HepG2 (cell line): ENCODE results near the gene ADI1. TPM values are rescaled to one million over a fixed set of nuclear protein-coding genes. Genes with fewer than 3 reads are reported as not detected.

Source experiments
- ATAC-seq: fragments of 200-7000 bp; cut with Tn5 transposase; 3 replicates; pipeline ENCODE4 v1.9.1; 2020; ENCODE audit warnings: mild to moderate bottlenecking, moderate library complexity
- BruUV-seq: library from RNA; stranded (reverse); fragments of 400-500 nt; replicated peaks from 2 replicates; lab custom pipeline; 2021; lab: Mats Ljungman, UMichigan
- CTCF ChIA-PET: fragments of 300-600 bp; formaldehyde crosslinking; extraction: SDS; loops from one replicate; lab custom pipeline; 2021; ENCODE audit warnings: low total read pairs, inconsistent platforms, low intra/inter-chr PET ratio; lab: Yijun Ruan, JAX
- POLR2A ChIA-PET: fragments of 350-600 bp; sonication (Branson Sonifier 250); formaldehyde crosslinking; loops from one replicate; lab custom pipeline; 2020; ENCODE audit warnings: antibody characterized with exemption, inconsistent platforms; lab: Yijun Ruan, JAX
- DNase-seq: peaks from one replicate; pipeline ENCODE4 v3.0.0-alpha.2; 2015; ENCODE audit warnings: low spot score
- FAIRE-seq: peaks from 3 replicates; lab custom pipeline; 2011; peaks lifted over from hg19 to GRCh38; lab: Jason Lieb, UNC
- H2AFZ ChIP-seq: one replicate; pipeline ENCODE4 v1.6.1; 2011; ENCODE audit warnings: low read length, inconsistent platforms
- H3K27ac ChIP-seq: fragments of 300-600 bp; 3 replicates; pipeline ENCODE4 v1.8.0; 2011; ENCODE audit warnings: mixed run types, mild to moderate bottlenecking, mixed read lengths, low read length, inconsistent platforms; ENCODE audit not compliant: insufficient read depth; ENCODE audit errors: extremely low read length
- H3K27me3 ChIP-seq, 2 experiments: fragments of 200-600 bp in 1 of 2; 2 replicates in 1 of 2; 3 replicates in 1 of 2; pipeline versions ENCODE4 v1.6.0 to v1.8.0; 2011; ENCODE audit warnings: low read length in 2 of 2, mild to moderate bottlenecking in 2 of 2, moderate library complexity in 2 of 2, inconsistent platforms in 1 of 2; ENCODE audit not compliant: insufficient read depth in 2 of 2, control insufficient read depth in 1 of 2
- H3K36me3 ChIP-seq, 2 experiments: fragments of 200-600 bp in 1 of 2; replicated peaks in 1 of 2; 2 replicates in 1 of 2; 3 replicates in 1 of 2; pipeline versions ENCODE4 v1.5.1 to v1.8.0; 2011; ENCODE audit warnings: low read length in 2 of 2, inconsistent platforms in 1 of 2; ENCODE audit not compliant: insufficient read depth in 2 of 2, control insufficient read depth in 1 of 2
- H3K4me1 ChIP-seq: 2 replicates; pipeline ENCODE4 v1.5.1; 2012; ENCODE audit warnings: low read length, inconsistent platforms; ENCODE audit not compliant: insufficient read depth
- H3K4me2 ChIP-seq: 2 replicates; pipeline ENCODE4 v1.6.0; 2011; ENCODE audit warnings: low read depth, low read length, inconsistent platforms
- H3K4me3 ChIP-seq, 3 experiments: fragments of 200-600 bp in 1 of 3; sonication (generic), shearing (Covaris generic) in 1 of 3; replicated peaks in 1 of 3; 2 replicates each; pipeline ENCODE4 v1.5.1; 2011 to 2016; ENCODE audit warnings: low read length in 3 of 3, inconsistent platforms in 2 of 3, low read depth in 2 of 3, mild to moderate bottlenecking in 2 of 3, control low read depth in 1 of 3, mixed read lengths in 1 of 3; ENCODE audit not compliant: insufficient read depth in 1 of 3
- H3K79me2 ChIP-seq: one replicate; pipeline ENCODE4 v1.6.1; 2011; ENCODE audit warnings: low read length, inconsistent platforms; ENCODE audit not compliant: insufficient read depth
- H3K9ac ChIP-seq: 2 replicates; pipeline ENCODE4 v1.6.0; 2011; ENCODE audit warnings: mild to moderate bottlenecking, low read depth, low read length, inconsistent platforms; ENCODE audit not compliant: insufficient read depth
- H3K9me3 ChIP-seq: 2 replicates; pipeline ENCODE4 v1.5.1; 2012; ENCODE audit warnings: mild to moderate bottlenecking, low read length
- H4K20me1 ChIP-seq: 2 replicates; pipeline ENCODE4 v1.6.0; 2011; ENCODE audit warnings: inconsistent platforms, mild to moderate bottlenecking, low read length, moderate library complexity; ENCODE audit not compliant: insufficient read depth
- CCDC6 ChIP-seq: sonication (generic); formaldehyde crosslinking; IDR thresholded peaks from 2 replicates; pipeline ENCODE4 v1.8.1; 2022; ENCODE audit warnings: mild to moderate bottlenecking, missing genetic modification reagents, moderate library complexity
- RELA ChIP-seq: sonication (generic); formaldehyde crosslinking; IDR thresholded peaks from 2 replicates; pipeline ENCODE4 v1.4.0; 2020; ENCODE audit warnings: missing genetic modification reagents
- ZNF329 ChIP-seq: sonication (generic); formaldehyde crosslinking; IDR thresholded peaks from 2 replicates; pipeline ENCODE4 v1.9.0; 2021; ENCODE audit warnings: low read depth, mild to moderate bottlenecking, missing genetic modification reagents
- ZNF441 ChIP-seq: sonication (generic); formaldehyde crosslinking; IDR thresholded peaks from 2 replicates; pipeline ENCODE4 v1.7.0; 2021; ENCODE audit warnings: missing genetic modification reagents, borderline replicate concordance
- WGBS: methylation state at CpG from one replicate; pipeline ENCODE4 v1.1.6; 2017; ENCODE audit warnings: low lambda C conversion rate; 5-methylcytosine and 5-hydroxymethylcytosine counted together
- in situ Hi-C: cut with HindIII; loops from 2 replicates; pipeline ENCODE4 v1.10.0; 2017; ENCODE audit warnings: low pct_unique_long_range_greater_than_20kb; ENCODE audit not compliant: extremely low pct_ligation_motif_present
- intact Hi-C: fragments of 100-400 bp; cut with micrococcal nuclease; formaldehyde crosslinking; loops from one replicate; pipeline ENCODE4 v1.10.0; 2022; ENCODE audit not compliant: unreplicated experiment
- polyA plus RNA-seq, 8 experiments: library from polyadenylated mRNA; depleted of rRNA in 3 of 8; stranded (reverse) in 7 of 8; unstranded in 1 of 8; fragments of >200 nt; fragmentation: Illumina TruSeq in 4 of 8; extraction: Trizol in 4 of 8; gene quantifications; 2 replicates each; pipeline versions ENCODE4 v1.2.1 to v1.2.3, GENCODE V29; 2011 to 2016; ENCODE audit warnings: low read depth in 4 of 8, missing spikeins in 1 of 8, mixed read lengths in 1 of 8; ENCODE audit not compliant: insufficient read depth in 1 of 8
- total RNA-seq, 5 experiments: library from RNA; depleted of rRNA; stranded (reverse); fragments of >200 nt; fragmentation: Illumina TruSeq; extraction: Trizol; gene quantifications; 2 replicates each; pipeline ENCODE4 v1.2.3, GENCODE V29; 2016; ENCODE audit warnings: low read depth in 1 of 5
- TF ChIP-seq, protein P1 (sequence below): IDR thresholded peaks from 2 replicates; pipeline ENCODE4 v1.6.1; 2018; ENCODE audit warnings: missing genetic modification reagents
- TF ChIP-seq, protein P2 (sequence below): sonication (generic); formaldehyde crosslinking; IDR thresholded peaks from 2 replicates; pipeline ENCODE4 v1.8.0; 2022; ENCODE audit warnings: low read depth, missing genetic modification reagents

Gene ADI1
- total and polyA plus RNA-seq, 2 of the 13 experiments (the other 11 are each of a cell fraction or from before 2014, with no cell fraction given), result 28.7 to 123 TPM

DNA sequence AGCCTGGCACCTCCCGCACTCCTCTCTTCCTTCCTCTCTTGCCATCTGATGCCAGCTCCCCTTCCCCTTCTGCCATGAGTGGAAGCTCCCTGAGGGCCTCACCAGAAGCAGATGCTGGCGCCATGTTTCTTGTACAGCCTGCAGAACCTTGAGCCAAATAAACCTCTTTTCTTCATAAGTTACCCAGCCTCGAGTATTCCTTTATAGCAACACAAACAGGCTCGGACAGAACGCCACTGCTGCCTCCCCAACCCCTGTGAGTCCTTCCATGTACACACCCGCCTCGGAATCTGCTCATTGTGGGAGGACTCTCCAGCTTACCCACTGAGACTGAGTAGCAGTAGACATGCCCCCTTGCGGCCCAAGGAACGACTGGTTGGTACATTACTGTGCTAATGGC lies 47.5 kb upstream of the ADI1 start:
- Histone ChIP-seq H3K27me3 (no peaks in the 10 kb centered on the region), H3K27ac (no peak overlapping the region)
- no peak for DNase-seq
- 93% methylated on average over 9 of the region's 9 CpGs for WGBS
- no TSS peak for BruUV-seq
- no peak for TF ChIP-seq RELA (CRISPR knock-in tag)
- TF ChIP-seq, protein P1, sequence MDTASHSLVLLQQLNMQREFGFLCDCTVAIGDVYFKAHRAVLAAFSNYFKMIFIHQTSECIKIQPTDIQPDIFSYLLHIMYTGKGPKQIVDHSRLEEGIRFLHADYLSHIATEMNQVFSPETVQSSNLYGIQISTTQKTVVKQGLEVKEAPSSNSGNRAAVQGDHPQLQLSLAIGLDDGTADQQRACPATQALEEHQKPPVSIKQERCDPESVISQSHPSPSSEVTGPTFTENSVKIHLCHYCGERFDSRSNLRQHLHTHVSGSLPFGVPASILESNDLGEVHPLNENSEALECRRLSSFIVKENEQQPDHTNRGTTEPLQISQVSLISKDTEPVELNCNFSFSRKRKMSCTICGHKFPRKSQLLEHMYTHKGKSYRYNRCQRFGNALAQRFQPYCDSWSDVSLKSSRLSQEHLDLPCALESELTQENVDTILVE (CRISPR knock-in tag), result no peak
- no peak for TF ChIP-seq ZNF441 (CRISPR knock-in tag)
- no peak for TF ChIP-seq CCDC6 (CRISPR knock-in tag)
- TF ChIP-seq, all 625 proteins: peak for 0
- H3K4me2 ChIP-seq, result no peak overlapping the region
- no peaks in the 10 kb centered on the region for H3K9me3 ChIP-seq
- intact Hi-C loops, result no loop called here
- no peaks in the 10 kb centered on the region for H3K36me3 ChIP-seq
- in situ Hi-C loops, result no loop called here
- H3K9ac ChIP-seq, result no peak overlapping the region
- H3K4me3 ChIP-seq, result no peak overlapping the region
- no peak overlapping the region for H2AFZ ChIP-seq
- FAIRE-seq, result no peak
- no peaks in the 10 kb centered on the region for H3K79me2 ChIP-seq
- ChIA-PET CTCF (no interaction called here), POLR2A (no interaction called here)
- no peaks in the 10 kb centered on the region for H4K20me1 ChIP-seq
- H3K4me1 ChIP-seq, result 0 out of 2 replicates have a peak, but pooled peaks cover under 1% of the 10 kb centered on the region
- no peak for ATAC-seq

DNA sequence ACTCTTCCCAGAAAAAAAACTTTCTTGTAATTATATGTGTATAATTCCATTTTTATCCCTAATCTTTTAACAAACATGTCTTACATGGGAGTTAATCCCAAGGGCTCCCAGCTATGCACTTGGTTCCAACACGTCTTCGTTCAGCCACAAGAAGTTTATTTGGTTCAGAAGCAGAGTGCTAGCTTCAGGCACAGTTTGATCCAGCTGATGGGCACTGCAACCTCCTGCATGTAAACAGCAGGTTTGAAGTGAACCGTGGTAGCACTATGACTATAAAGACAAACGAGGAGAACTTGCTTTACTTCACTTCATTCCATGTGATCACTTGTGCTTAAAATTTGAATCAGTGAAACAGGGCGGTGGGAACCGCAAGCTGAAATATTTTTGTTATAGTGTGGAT lies 45.8 kb upstream of the ADI1 start:
- H4K20me1 ChIP-seq, result no peaks in the 10 kb centered on the region
- no peaks in the 10 kb centered on the region for H3K79me2 ChIP-seq
- no peak overlapping the region for H3K4me2 ChIP-seq
- no peak for ATAC-seq
- no TSS peak for BruUV-seq
- no peak overlapping the region for H2AFZ ChIP-seq
- intact Hi-C loops (no loop called here), in situ Hi-C loops (no loop called here)
- CTCF ChIA-PET, result no interaction called here
- no peaks in the 10 kb centered on the region for H3K27me3 ChIP-seq
- POLR2A ChIA-PET, result no interaction called here
- no peaks in the 10 kb centered on the region for H3K9me3 ChIP-seq
- no peak overlapping the region for H3K9ac ChIP-seq
- no peaks in the 10 kb centered on the region for H3K4me1 ChIP-seq
- peak; percentile 98 for TF ChIP-seq ZNF329 (CRISPR knock-in tag)
- TF ChIP-seq, protein P2, sequence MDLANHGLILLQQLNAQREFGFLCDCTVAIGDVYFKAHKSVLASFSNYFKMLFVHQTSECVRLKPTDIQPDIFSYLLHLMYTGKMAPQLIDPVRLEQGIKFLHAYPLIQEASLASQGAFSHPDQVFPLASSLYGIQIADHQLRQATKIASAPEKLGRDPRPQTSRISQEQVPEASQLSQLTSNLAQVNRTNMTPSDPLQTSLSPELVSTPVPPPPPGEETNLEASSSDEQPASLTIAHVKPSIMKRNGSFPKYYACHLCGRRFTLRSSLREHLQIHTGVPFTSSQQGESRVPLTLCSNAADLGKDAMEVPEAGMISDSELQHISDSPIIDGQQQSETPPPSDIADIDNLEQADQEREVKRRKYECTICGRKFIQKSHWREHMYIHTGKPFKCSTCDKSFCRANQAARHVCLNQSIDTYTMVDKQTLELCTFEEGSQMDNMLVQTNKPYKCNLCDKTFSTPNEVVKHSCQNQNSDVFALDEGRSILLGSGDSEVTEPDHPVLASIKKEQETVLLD (CRISPR knock-in tag), result no peak
- WGBS, result 87% methylated on average over 6 of the region's 6 CpGs
- no peaks in the 10 kb centered on the region; a peak in 1 of 5 replicates for H3K36me3 ChIP-seq
- no peak overlapping the region for H3K27ac ChIP-seq
- DNase-seq, result no peak
- FAIRE-seq, result no peak
- H3K4me3 ChIP-seq, result no peak overlapping the region
